HEK293 (cell line): Measurements from ENCODE around the gene VIT.

Experiments
- CTCF ChIA-PET: fragments of 350-600 bp; formaldehyde crosslinking; extraction: SDS; loops from one replicate; lab custom pipeline; 2021; ENCODE audit warnings: antibody characterized with exemption; lab: Yijun Ruan, JAX
- POLR2A ChIA-PET: fragments of 300-600 bp; formaldehyde crosslinking; extraction: SDS; loops from one replicate; lab custom pipeline; 2020; ENCODE audit warnings: antibody characterized with exemption, inconsistent platforms; lab: Yijun Ruan, JAX
- H3K27ac ChIP-seq: fragments of 200-500 bp; sonication (Bioruptor generic); 2 replicates; pipeline ENCODE4 v1.5.1; 2014; ENCODE audit warnings: low read depth, low read length, control low read depth, inconsistent platforms; ENCODE audit errors: extremely low read depth
- H3K36me3 ChIP-seq, 2 experiments: fragments of 200-500 bp in 1 of 2; sonication (Bioruptor generic) in 1 of 2; 1 replicate in 1 of 2; 2 replicates in 1 of 2; pipeline ENCODE4 v1.5.1; 2014 to 2017; ENCODE audit warnings: inconsistent platforms in 2 of 2, low read length in 2 of 2; ENCODE audit not compliant: control insufficient read depth in 2 of 2, insufficient read depth in 1 of 2
- H3K4me1 ChIP-seq: fragments of 200-500 bp; sonication (Bioruptor generic); 2 replicates; pipeline ENCODE4 v1.5.1; 2014; ENCODE audit warnings: mild to moderate bottlenecking, low read length, inconsistent platforms; ENCODE audit not compliant: control insufficient read depth, insufficient read depth
- H3K4me3 ChIP-seq: 2 replicates; pipeline ENCODE4 v1.5.1; 2011; ENCODE audit warnings: low read depth, mild to moderate bottlenecking, control low read depth, low read length, moderate library complexity
- H3K9me3 ChIP-seq: fragments of 200-500 bp; sonication (Bioruptor generic); 2 replicates; pipeline ENCODE4 v1.5.1; 2014; ENCODE audit warnings: low read depth, low read length, inconsistent platforms; ENCODE audit not compliant: control insufficient read depth, insufficient read depth
- BCL11A ChIP-seq: fragments of 450-650 bp; formaldehyde crosslinking; IDR thresholded peaks from 2 replicates; pipeline ENCODE4 v1.5.1; 2016; ENCODE audit warnings: low read depth, missing biosample characterization, missing genetic modification characterization
- GLI4 ChIP-seq: fragments of 450-650 bp; formaldehyde crosslinking; IDR thresholded peaks from 2 replicates; pipeline ENCODE4 v1.5.1; 2016; ENCODE audit warnings: missing biosample characterization, missing genetic modification characterization
- SALL2 ChIP-seq: fragments of 450-650 bp; formaldehyde crosslinking; IDR thresholded peaks from 2 replicates; pipeline ENCODE4 v1.5.0; 2017; ENCODE audit warnings: missing biosample characterization, mild to moderate bottlenecking, missing genetic modification characterization, borderline replicate concordance
- YY2 ChIP-seq: fragments of 450-650 bp; formaldehyde crosslinking; IDR thresholded peaks from 2 replicates; pipeline ENCODE4 v1.5.1; 2016; ENCODE audit warnings: missing biosample characterization, missing genetic modification characterization
- ZNF132 ChIP-seq: fragments of 450-650 bp; formaldehyde crosslinking; IDR thresholded peaks from 2 replicates; pipeline ENCODE4 v1.5.1; 2017; ENCODE audit warnings: missing biosample characterization, missing genetic modification characterization, borderline replicate concordance
- ZNF138 ChIP-seq: fragments of 450-650 bp; formaldehyde crosslinking; IDR thresholded peaks from 2 replicates; pipeline ENCODE4 v1.5.1; 2016; ENCODE audit warnings: missing biosample characterization, missing genetic modification characterization, borderline replicate concordance
- ZNF2 ChIP-seq: fragments of 450-650 bp; formaldehyde crosslinking; IDR thresholded peaks from 2 replicates; pipeline ENCODE4 v1.5.1; 2016; ENCODE audit warnings: missing biosample characterization, missing genetic modification characterization
- ZNF23 ChIP-seq: fragments of 450-650 bp; formaldehyde crosslinking; IDR thresholded peaks from 2 replicates; pipeline ENCODE4 v1.5.1; 2016; ENCODE audit warnings: missing biosample characterization, missing genetic modification characterization, borderline replicate concordance
- ZNF426 ChIP-seq: fragments of 450-650 bp; formaldehyde crosslinking; IDR thresholded peaks from 2 replicates; pipeline ENCODE4 v1.5.1; 2017; ENCODE audit warnings: missing biosample characterization, missing genetic modification characterization, mild to moderate bottlenecking, inconsistent platforms, moderate library complexity
- ZNF549 ChIP-seq: fragments of 450-650 bp; IDR thresholded peaks from 2 replicates; pipeline ENCODE4 v1.5.1; 2018; ENCODE audit warnings: missing biosample characterization, missing genetic modification characterization, mild to moderate bottlenecking, inconsistent platforms, moderate library complexity
- ZNF585B ChIP-seq: fragments of 450-650 bp; formaldehyde crosslinking; IDR thresholded peaks from 2 replicates; pipeline ENCODE4 v1.5.1; 2016; ENCODE audit warnings: missing biosample characterization, missing genetic modification characterization
- ZNF654 ChIP-seq: fragments of 450-650 bp; formaldehyde crosslinking; IDR thresholded peaks from 2 replicates; pipeline ENCODE4 v1.5.1; 2016; ENCODE audit warnings: low read depth, missing biosample characterization, missing genetic modification characterization
- ZNF830 ChIP-seq: fragments of 450-650 bp; IDR thresholded peaks from 2 replicates; pipeline ENCODE4 v1.5.0; 2018; ENCODE audit warnings: missing biosample characterization, missing genetic modification characterization, low read depth, mild to moderate bottlenecking, moderate library complexity
- TF ChIP-seq, protein P1 (sequence below): fragments of 450-650 bp; formaldehyde crosslinking; IDR thresholded peaks from 2 replicates; pipeline ENCODE4 v1.5.1; 2016; ENCODE audit warnings: missing biosample characterization, missing genetic modification characterization
- TF ChIP-seq, protein P2 (sequence below): fragments of 450-650 bp; formaldehyde crosslinking; IDR thresholded peaks from 2 replicates; pipeline ENCODE4 v1.5.1; 2017; ENCODE audit warnings: missing biosample characterization, missing genetic modification characterization
- TF ChIP-seq, protein P3 (sequence below): fragments of 450-650 bp; formaldehyde crosslinking; conservative IDR thresholded peaks from 2 replicates; pipeline ENCODE4 v1.5.1; 2016; ENCODE audit warnings: low read depth, missing biosample characterization, missing genetic modification characterization
- TF ChIP-seq, protein P4 (sequence below): fragments of 450-650 bp; formaldehyde crosslinking; IDR thresholded peaks from 2 replicates; pipeline ENCODE4 v1.5.1; 2016; ENCODE audit warnings: missing biosample characterization, missing genetic modification characterization
- TF ChIP-seq, protein P5 (sequence below): fragments of 450-650 bp; formaldehyde crosslinking; IDR thresholded peaks from 2 replicates; pipeline ENCODE4 v1.5.1; 2016; ENCODE audit warnings: missing biosample characterization, missing genetic modification characterization
- TF ChIP-seq, protein P6 (sequence below): fragments of 450-650 bp; formaldehyde crosslinking; IDR thresholded peaks from 2 replicates; pipeline ENCODE4 v1.5.1; 2017; ENCODE audit warnings: missing biosample characterization, missing genetic modification characterization
- TF ChIP-seq, protein P7 (sequence below): fragments of 450-650 bp; formaldehyde crosslinking; IDR thresholded peaks from 2 replicates; pipeline ENCODE4 v1.5.1; 2016; ENCODE audit warnings: missing biosample characterization, missing genetic modification characterization

VIT gene

DNA sequence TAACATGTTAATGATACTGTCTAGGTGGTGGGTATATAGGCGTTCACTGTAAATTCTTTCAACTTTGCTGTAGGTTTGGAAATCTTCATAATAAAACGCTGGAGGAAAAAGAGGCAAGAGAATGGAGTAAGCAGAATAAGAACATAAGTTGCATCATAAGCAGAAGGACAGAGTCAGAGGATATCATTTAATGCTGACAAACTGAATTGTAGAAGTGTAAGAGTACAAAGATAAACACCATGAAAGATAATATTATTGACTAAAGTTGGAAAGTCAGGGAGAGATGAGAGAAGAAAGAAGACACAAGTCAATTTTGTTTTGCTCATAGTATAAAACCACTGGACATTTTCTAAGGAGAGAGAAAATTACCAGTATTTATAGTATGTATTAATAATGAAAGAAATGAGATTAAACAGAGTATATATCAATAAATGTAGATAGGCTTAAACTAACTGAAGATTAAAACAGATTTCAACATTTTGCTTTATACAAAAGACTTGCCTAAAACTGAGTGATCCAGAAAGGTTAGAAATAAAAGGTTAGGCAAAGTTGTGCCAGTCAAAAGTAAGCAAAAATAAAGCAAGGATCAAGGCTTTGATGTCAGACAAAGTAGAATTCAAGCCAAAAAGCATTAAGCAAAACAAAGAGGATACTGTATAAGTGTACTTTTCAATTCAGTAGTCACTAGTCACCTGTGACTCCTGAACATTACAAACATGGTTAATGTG is 42.4 kb upstream of the VIT start:
- H3K9me3 ChIP-seq = no peaks in the 10 kb centered on the region
- POLR2A ChIA-PET = no interaction called here
- H3K4me1 ChIP-seq = no peaks in the 10 kb centered on the region
- TF ChIP-seq, protein P1, sequence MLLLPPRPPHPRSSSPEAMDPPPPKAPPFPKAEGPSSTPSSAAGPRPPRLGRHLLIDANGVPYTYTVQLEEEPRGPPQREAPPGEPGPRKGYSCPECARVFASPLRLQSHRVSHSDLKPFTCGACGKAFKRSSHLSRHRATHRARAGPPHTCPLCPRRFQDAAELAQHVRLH (tag by site-specific recombination) = no peak
- TF ChIP-seq, protein P2, sequence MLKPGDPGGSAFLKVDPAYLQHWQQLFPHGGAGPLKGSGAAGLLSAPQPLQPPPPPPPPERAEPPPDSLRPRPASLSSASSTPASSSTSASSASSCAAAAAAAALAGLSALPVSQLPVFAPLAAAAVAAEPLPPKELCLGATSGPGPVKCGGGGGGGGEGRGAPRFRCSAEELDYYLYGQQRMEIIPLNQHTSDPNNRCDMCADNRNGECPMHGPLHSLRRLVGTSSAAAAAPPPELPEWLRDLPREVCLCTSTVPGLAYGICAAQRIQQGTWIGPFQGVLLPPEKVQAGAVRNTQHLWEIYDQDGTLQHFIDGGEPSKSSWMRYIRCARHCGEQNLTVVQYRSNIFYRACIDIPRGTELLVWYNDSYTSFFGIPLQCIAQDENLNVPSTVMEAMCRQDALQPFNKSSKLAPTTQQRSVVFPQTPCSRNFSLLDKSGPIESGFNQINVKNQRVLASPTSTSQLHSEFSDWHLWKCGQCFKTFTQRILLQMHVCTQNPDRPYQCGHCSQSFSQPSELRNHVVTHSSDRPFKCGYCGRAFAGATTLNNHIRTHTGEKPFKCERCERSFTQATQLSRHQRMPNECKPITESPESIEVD = no peak
- TF ChIP-seq BCL11A (no peak), ZNF132 (tag by site-specific recombination) (no peak), YY2 (no peak), ZNF138 (tag by site-specific recombination) (no peak), ZNF549 (no peak), ZNF654 (tag by site-specific recombination) (no peak), GLI4 (tag by site-specific recombination) (no peak), SALL2 (tag by site-specific recombination) (no peak), ZNF2 (tag by site-specific recombination) (no peak)
- TF ChIP-seq, protein P3, sequence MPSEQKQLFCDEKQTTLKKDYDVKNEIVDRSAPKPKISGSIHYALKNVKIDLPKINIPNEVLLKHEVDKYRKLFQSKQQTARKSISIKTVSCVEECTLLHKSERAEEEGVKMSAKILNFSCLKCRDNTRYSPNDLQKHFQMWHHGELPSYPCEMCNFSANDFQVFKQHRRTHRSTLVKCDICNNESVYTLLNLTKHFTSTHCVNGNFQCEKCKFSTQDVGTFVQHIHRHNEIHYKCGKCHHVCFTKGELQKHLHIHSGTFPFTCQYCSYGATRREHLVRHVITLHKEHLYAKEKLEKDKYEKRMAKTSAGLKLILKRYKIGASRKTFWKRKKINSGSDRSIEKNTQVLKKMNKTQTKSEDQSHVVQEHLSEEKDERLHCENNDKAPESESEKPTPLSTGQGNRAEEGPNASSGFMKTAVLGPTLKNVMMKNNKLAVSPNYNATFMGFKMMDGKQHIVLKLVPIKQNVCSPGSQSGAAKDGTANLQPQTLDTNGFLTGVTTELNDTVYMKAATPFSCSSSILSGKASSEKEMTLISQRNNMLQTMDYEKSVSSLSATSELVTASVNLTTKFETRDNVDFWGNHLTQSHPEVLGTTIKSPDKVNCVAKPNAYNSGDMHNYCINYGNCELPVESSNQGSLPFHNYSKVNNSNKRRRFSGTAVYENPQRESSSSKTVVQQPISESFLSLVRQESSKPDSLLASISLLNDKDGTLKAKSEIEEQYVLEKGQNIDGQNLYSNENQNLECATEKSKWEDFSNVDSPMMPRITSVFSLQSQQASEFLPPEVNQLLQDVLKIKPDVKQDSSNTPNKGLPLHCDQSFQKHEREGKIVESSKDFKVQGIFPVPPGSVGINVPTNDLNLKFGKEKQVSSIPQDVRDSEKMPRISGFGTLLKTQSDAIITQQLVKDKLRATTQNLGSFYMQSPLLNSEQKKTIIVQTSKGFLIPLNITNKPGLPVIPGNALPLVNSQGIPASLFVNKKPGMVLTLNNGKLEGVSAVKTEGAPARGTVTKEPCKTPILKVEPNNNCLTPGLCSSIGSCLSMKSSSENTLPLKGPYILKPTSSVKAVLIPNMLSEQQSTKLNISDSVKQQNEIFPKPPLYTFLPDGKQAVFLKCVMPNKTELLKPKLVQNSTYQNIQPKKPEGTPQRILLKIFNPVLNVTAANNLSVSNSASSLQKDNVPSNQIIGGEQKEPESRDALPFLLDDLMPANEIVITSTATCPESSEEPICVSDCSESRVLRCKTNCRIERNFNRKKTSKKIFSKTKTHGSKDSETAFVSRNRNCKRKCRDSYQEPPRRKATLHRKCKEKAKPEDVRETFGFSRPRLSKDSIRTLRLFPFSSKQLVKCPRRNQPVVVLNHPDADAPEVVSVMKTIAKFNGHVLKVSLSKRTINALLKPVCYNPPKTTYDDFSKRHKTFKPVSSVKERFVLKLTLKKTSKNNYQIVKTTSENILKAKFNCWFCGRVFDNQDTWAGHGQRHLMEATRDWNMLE (tag by site-specific recombination) = no peak
- H3K4me3 ChIP-seq = no peak overlapping the region
- H3K27ac ChIP-seq = no peak overlapping the region
- CTCF ChIA-PET = interaction anchor here (1.0 kb wide), 1 partner anchor 8 kb away, joined by 3 read pairs; no protein-coding TSS in a partner anchor
- no peaks in the 10 kb centered on the region for H3K36me3 ChIP-seq

DNA sequence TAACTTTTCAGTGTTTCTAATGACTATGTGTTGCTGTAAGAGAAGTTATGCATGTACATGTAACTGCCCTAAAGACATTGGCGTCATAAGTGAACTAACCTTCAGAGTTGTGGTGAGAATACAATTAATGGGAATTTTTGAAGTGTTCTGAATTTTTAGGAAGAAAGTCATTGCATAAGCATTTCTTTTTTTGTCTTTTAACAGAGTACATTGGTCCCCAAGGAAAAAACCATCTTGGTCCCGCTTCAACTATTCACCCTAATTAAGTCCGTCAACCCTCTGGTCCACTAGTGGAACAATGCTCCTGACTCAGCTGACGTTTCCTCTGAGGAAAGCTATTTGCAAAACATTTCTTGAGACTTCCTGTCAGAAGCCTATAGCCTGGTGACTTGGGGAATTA is 41.1 kb upstream of the VIT start:
- no peaks in the 10 kb centered on the region for H3K36me3 ChIP-seq
- ChIA-PET CTCF (interaction anchor here (0.5 to 0.9 kb wide), 4 partner anchors 17 to 304 kb away, joined by 3 to 4 read pairs (median 3); no protein-coding TSS in a partner anchor), POLR2A (no interaction called here)
- H3K4me3 ChIP-seq = no peak overlapping the region
- H3K27ac ChIP-seq = no peak overlapping the region
- H3K9me3 ChIP-seq = no peaks in the 10 kb centered on the region
- H3K4me1 ChIP-seq = no peaks in the 10 kb centered on the region
- TF ChIP-seq, protein P4, sequence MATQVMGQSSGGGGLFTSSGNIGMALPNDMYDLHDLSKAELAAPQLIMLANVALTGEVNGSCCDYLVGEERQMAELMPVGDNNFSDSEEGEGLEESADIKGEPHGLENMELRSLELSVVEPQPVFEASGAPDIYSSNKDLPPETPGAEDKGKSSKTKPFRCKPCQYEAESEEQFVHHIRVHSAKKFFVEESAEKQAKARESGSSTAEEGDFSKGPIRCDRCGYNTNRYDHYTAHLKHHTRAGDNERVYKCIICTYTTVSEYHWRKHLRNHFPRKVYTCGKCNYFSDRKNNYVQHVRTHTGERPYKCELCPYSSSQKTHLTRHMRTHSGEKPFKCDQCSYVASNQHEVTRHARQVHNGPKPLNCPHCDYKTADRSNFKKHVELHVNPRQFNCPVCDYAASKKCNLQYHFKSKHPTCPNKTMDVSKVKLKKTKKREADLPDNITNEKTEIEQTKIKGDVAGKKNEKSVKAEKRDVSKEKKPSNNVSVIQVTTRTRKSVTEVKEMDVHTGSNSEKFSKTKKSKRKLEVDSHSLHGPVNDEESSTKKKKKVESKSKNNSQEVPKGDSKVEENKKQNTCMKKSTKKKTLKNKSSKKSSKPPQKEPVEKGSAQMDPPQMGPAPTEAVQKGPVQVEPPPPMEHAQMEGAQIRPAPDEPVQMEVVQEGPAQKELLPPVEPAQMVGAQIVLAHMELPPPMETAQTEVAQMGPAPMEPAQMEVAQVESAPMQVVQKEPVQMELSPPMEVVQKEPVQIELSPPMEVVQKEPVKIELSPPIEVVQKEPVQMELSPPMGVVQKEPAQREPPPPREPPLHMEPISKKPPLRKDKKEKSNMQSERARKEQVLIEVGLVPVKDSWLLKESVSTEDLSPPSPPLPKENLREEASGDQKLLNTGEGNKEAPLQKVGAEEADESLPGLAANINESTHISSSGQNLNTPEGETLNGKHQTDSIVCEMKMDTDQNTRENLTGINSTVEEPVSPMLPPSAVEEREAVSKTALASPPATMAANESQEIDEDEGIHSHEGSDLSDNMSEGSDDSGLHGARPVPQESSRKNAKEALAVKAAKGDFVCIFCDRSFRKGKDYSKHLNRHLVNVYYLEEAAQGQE (tag by site-specific recombination) = no peak
- no peak for TF ChIP-seq ZNF426 (tag by site-specific recombination)
- TF ChIP-seq, protein P5, sequence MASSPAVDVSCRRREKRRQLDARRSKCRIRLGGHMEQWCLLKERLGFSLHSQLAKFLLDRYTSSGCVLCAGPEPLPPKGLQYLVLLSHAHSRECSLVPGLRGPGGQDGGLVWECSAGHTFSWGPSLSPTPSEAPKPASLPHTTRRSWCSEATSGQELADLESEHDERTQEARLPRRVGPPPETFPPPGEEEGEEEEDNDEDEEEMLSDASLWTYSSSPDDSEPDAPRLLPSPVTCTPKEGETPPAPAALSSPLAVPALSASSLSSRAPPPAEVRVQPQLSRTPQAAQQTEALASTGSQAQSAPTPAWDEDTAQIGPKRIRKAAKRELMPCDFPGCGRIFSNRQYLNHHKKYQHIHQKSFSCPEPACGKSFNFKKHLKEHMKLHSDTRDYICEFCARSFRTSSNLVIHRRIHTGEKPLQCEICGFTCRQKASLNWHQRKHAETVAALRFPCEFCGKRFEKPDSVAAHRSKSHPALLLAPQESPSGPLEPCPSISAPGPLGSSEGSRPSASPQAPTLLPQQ (tag by site-specific recombination) = no peak
- TF ChIP-seq ZNF585B (tag by site-specific recombination) = no peak
- TF ChIP-seq ZNF23 (tag by site-specific recombination) = no peak
- TF ChIP-seq, protein P6, sequence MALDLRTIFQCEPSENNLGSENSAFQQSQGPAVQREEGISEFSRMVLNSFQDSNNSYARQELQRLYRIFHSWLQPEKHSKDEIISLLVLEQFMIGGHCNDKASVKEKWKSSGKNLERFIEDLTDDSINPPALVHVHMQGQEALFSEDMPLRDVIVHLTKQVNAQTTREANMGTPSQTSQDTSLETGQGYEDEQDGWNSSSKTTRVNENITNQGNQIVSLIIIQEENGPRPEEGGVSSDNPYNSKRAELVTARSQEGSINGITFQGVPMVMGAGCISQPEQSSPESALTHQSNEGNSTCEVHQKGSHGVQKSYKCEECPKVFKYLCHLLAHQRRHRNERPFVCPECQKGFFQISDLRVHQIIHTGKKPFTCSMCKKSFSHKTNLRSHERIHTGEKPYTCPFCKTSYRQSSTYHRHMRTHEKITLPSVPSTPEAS (tag by site-specific recombination) = no peak
- no peak for TF ChIP-seq ZNF830 (tag by site-specific recombination)
- TF ChIP-seq, protein P7, sequence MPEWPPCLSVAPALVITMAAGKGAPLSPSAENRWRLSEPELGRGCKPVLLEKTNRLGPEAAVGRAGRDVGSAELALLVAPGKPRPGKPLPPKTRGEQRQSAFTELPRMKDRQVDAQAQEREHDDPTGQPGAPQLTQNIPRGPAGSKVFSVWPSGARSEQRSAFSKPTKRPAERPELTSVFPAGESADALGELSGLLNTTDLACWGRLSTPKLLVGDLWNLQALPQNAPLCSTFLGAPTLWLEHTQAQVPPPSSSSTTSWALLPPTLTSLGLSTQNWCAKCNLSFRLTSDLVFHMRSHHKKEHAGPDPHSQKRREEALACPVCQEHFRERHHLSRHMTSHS (tag by site-specific recombination) = no peak
